K562 (cell line): ENCODE results near the gene SPG21. TPM values are rescaled to one million over a fixed set of nuclear protein-coding genes. Genes with fewer than 3 reads are reported as not detected.

Experiments
- ERF ChIP-seq: fragments of 450-650 bp; formaldehyde crosslinking; IDR thresholded peaks from 2 replicates; pipeline ENCODE4 v1.4.0; 2020; ENCODE audit warnings: mild to moderate bottlenecking, mixed read lengths
- MTF1 ChIP-seq: fragments of 250-450 bp; sonication (Bioruptor Pico); IDR thresholded peaks from 2 replicates; pipeline ENCODE4 v1.9.0; 2021; ENCODE audit warnings: moderate library complexity, mild to moderate bottlenecking, inconsistent platforms, borderline replicate concordance
- NFYB ChIP-seq: IDR thresholded peaks from 2 replicates; pipeline ENCODE4 v1.6.1; 2011; ENCODE audit warnings: mild to moderate bottlenecking, moderate library complexity; ENCODE audit not compliant: insufficient read length; ENCODE audit errors: extremely low read depth
- OTX1 ChIP-seq: fragments of 450-650 bp; formaldehyde crosslinking; IDR thresholded peaks from 2 replicates; pipeline ENCODE4 v1.4.0; 2022; ENCODE audit warnings: mild to moderate bottlenecking
- RBBP5 ChIP-seq: fragments of 200-600 bp; sonication (generic); IDR thresholded peaks from 2 replicates; pipeline ENCODE4 v1.6.1; 2012; ENCODE audit warnings: borderline replicate concordance, mild to moderate bottlenecking, low read length, control low read depth, inconsistent platforms; ENCODE audit not compliant: insufficient read depth, poor library complexity, severe bottlenecking
- SETDB1 ChIP-seq: IDR thresholded peaks from one replicate; pipeline ENCODE4 v1.6.1; 2012; ENCODE audit warnings: low read length, control low read depth, inconsistent platforms
- TCFL5 ChIP-seq: fragments of 250-450 bp; sonication (Bioruptor Pico); conservative IDR thresholded peaks from 2 replicates; pipeline ENCODE4 v1.6.1; 2021; ENCODE audit warnings: mild to moderate bottlenecking, moderate library complexity, matching md5 sums
- polyA plus RNA-seq, 8 experiments: library from polyadenylated mRNA; depleted of rRNA in 4 of 8; stranded (reverse) in 5 of 8; unstranded in 3 of 8; fragments of >200 nt; fragmentation: Nextera tagmentation in 2 of 8; fragmentation: Illumina TruSeq in 1 of 8; extraction: Ambion mirVana in 2 of 8; extraction: Trizol in 1 of 8; gene quantifications; 2 replicates each; pipeline versions ENCODE4 v1.2.1 to v1.2.3, GENCODE V29; 2011 to 2014; ENCODE audit warnings: inconsistent platforms in 1 of 8, missing spikeins in 1 of 8
- total RNA-seq, 7 experiments: library from RNA; depleted of rRNA in 6 of 7; stranded (reverse); fragments of >200 nt in 6 of 7; fragmentation: Illumina TruSeq in 2 of 7; extraction: Trizol in 2 of 7; gene quantifications; 2 replicates each; pipeline versions ENCODE4 v1.2.1 to v1.2.3, GENCODE V29; 2011 to 2021; ENCODE audit warnings: low replicate concordance in 1 of 7
- TF ChIP-seq, protein P1 (sequence below), 2 experiments: fragments of 450-650 bp; conservative IDR thresholded peaks; 2 replicates each; pipeline ENCODE4 v1.6.1; 2017; ENCODE audit warnings: mild to moderate bottlenecking in 2 of 2, moderate library complexity in 2 of 2
- TF ChIP-seq, protein P2 (sequence below): fragments of 200-800 bp; sonication (Bioruptor generic); IDR thresholded peaks from 2 replicates; pipeline ENCODE4 v1.6.1; 2017; ENCODE audit warnings: missing genetic modification characterization, missing compliant biosample characterization
- TF ChIP-seq, protein P3 (sequence below): fragments of 450-650 bp; IDR thresholded peaks from 2 replicates; pipeline ENCODE4 v1.6.1; 2018; ENCODE audit not compliant: partially characterized antibody

Gene SPG21
- total and polyA plus RNA-seq, 9 of the 15 experiments (the other 6 are each of a cell fraction or from before 2014, with no cell fraction given): 22.8 to 98.8 (median 65.1) TPM

DNA sequence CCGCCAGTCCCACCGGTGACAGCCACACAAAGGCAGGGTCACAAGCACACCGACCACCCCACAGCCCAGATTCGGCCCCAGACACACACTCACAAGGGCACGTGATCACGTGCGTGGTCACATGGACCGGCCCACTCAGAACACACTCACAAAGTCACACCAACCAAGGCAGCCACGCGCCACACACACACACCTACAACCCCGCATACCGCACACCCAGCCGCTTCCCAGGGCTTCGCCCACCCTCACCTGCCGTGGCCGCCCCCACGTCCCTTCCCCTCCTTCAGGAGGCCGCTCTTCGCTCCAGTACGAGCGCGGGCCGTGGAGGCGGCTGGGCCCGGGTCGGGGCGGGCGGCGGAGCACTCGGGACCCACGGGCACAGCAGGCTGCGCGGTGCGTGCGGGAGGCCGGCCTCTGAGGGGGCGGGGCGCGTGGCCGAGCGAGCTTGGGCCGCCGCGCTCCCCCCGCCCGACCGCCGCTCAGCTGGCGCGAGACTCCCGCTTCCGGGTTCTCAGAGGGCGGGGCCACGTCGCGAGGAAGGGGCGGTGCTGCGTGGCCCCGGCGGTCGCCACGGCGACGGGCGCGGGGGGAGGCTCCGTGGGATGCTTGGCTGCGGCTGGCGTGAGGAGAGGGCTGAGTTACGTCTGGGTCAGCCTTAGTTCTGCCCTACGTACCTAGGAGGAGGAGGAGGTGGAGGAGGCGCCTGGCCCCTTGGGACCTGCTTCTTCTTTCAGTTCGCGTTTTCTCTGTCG lies at the start of gene SPG21 (continued):
- TF ChIP-seq RBBP5: peak; percentile 57
- no peak for TF ChIP-seq TCFL5 (CRISPR knock-in tag)
- no peak for TF ChIP-seq MTF1 (CRISPR knock-in tag)
- TF ChIP-seq, protein P1, sequence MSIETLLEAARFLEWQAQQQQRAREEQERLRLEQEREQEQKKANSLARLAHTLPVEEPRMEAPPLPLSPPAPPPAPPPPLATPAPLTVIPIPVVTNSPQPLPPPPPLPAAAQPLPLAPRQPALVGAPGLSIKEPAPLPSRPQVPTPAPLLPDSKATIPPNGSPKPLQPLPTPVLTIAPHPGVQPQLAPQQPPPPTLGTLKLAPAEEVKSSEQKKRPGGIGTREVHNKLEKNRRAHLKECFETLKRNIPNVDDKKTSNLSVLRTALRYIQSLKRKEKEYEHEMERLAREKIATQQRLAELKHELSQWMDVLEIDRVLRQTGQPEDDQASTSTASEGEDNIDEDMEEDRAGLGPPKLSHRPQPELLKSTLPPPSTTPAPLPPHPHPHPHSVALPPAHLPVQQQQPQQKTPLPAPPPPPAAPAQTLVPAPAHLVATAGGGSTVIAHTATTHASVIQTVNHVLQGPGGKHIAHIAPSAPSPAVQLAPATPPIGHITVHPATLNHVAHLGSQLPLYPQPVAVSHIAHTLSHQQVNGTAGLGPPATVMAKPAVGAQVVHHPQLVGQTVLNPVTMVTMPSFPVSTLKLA (conservative IDR thresholded peaks at IDR 0.05): peak; percentile 90 to 94
- TF ChIP-seq OTX1 (CRISPR knock-in tag): peak; percentile 90
- TF ChIP-seq SETDB1: no peak
- peak; percentile 82 for TF ChIP-seq ERF (CRISPR knock-in tag)
- TF ChIP-seq, protein P2, sequence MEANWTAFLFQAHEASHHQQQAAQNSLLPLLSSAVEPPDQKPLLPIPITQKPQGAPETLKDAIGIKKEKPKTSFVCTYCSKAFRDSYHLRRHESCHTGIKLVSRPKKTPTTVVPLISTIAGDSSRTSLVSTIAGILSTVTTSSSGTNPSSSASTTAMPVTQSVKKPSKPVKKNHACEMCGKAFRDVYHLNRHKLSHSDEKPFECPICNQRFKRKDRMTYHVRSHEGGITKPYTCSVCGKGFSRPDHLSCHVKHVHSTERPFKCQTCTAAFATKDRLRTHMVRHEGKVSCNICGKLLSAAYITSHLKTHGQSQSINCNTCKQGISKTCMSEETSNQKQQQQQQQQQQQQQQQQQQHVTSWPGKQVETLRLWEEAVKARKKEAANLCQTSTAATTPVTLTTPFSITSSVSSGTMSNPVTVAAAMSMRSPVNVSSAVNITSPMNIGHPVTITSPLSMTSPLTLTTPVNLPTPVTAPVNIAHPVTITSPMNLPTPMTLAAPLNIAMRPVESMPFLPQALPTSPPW (CRISPR knock-in tag): peak; percentile 100
- TF ChIP-seq, protein P3, sequence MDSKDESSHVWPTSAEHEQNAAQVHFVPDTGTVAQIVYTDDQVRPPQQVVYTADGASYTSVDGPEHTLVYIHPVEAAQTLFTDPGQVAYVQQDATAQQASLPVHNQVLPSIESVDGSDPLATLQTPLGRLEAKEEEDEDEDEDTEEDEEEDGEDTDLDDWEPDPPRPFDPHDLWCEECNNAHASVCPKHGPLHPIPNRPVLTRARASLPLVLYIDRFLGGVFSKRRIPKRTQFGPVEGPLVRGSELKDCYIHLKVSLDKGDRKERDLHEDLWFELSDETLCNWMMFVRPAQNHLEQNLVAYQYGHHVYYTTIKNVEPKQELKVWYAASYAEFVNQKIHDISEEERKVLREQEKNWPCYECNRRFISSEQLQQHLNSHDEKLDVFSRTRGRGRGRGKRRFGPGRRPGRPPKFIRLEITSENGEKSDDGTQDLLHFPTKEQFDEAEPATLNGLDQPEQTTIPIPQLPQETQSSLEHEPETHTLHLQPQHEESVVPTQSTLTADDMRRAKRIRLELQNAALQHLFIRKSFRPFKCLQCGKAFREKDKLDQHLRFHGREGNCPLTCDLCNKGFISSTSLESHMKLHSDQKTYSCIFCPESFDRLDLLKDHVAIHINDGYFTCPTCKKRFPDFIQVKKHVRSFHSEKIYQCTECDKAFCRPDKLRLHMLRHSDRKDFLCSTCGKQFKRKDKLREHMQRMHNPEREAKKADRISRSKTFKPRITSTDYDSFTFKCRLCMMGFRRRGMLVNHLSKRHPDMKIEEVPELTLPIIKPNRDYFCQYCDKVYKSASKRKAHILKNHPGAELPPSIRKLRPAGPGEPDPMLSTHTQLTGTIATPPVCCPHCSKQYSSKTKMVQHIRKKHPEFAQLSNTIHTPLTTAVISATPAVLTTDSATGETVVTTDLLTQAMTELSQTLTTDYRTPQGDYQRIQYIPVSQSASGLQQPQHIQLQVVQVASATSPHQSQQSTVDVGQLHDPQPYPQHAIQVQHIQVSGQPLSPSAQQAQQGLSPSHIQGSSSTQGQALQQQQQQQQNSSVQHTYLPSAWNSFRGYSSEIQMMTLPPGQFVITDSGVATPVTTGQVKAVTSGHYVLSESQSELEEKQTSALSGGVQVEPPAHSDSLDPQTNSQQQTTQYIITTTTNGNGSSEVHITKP: peak; percentile 19
- TF ChIP-seq NFYB: no peak
